HepG2 (cell line): ENCODE results near the gene PPDPF. TPM values are rescaled to one million over a fixed set of nuclear protein-coding genes. Genes with fewer than 3 reads are reported as not detected.

ENCODE experiments used
- ATAC-seq: fragments of 200-7000 bp; cut with Tn5 transposase; 3 replicates; pipeline ENCODE4 v1.9.1; 2020; ENCODE audit warnings: mild to moderate bottlenecking, moderate library complexity
- BruUV-seq: library from RNA; stranded (reverse); fragments of 400-500 nt; replicated peaks from 2 replicates; lab custom pipeline; 2021; lab: Mats Ljungman, UMichigan
- CTCF ChIA-PET: fragments of 300-600 bp; formaldehyde crosslinking; extraction: SDS; loops from one replicate; lab custom pipeline; 2021; ENCODE audit warnings: low total read pairs, inconsistent platforms, low intra/inter-chr PET ratio; lab: Yijun Ruan, JAX
- POLR2A ChIA-PET: fragments of 350-600 bp; sonication (Branson Sonifier 250); formaldehyde crosslinking; loops from one replicate; lab custom pipeline; 2020; ENCODE audit warnings: antibody characterized with exemption, inconsistent platforms; lab: Yijun Ruan, JAX
- DNase-seq: peaks from one replicate; pipeline ENCODE4 v3.0.0-alpha.2; 2015; ENCODE audit warnings: low spot score
- FAIRE-seq: peaks from 3 replicates; lab custom pipeline; 2011; peaks lifted over from hg19 to GRCh38; lab: Jason Lieb, UNC
- H2AFZ ChIP-seq: one replicate; pipeline ENCODE4 v1.6.1; 2011; ENCODE audit warnings: low read length, inconsistent platforms
- H3K27ac ChIP-seq: fragments of 300-600 bp; 3 replicates; pipeline ENCODE4 v1.8.0; 2011; ENCODE audit warnings: mixed run types, mild to moderate bottlenecking, mixed read lengths, low read length, inconsistent platforms; ENCODE audit not compliant: insufficient read depth; ENCODE audit errors: extremely low read length
- H3K27me3 ChIP-seq, 2 experiments: fragments of 200-600 bp in 1 of 2; 2 replicates in 1 of 2; 3 replicates in 1 of 2; pipeline versions ENCODE4 v1.6.0 to v1.8.0; 2011; ENCODE audit warnings: low read length in 2 of 2, mild to moderate bottlenecking in 2 of 2, moderate library complexity in 2 of 2, inconsistent platforms in 1 of 2; ENCODE audit not compliant: insufficient read depth in 2 of 2, control insufficient read depth in 1 of 2
- H3K36me3 ChIP-seq, 2 experiments: fragments of 200-600 bp in 1 of 2; replicated peaks in 1 of 2; 2 replicates in 1 of 2; 3 replicates in 1 of 2; pipeline versions ENCODE4 v1.5.1 to v1.8.0; 2011; ENCODE audit warnings: low read length in 2 of 2, inconsistent platforms in 1 of 2; ENCODE audit not compliant: insufficient read depth in 2 of 2, control insufficient read depth in 1 of 2
- H3K4me1 ChIP-seq: 2 replicates; pipeline ENCODE4 v1.5.1; 2012; ENCODE audit warnings: low read length, inconsistent platforms; ENCODE audit not compliant: insufficient read depth
- H3K4me2 ChIP-seq: 2 replicates; pipeline ENCODE4 v1.6.0; 2011; ENCODE audit warnings: low read depth, low read length, inconsistent platforms
- H3K4me3 ChIP-seq, 3 experiments: fragments of 200-600 bp in 1 of 3; sonication (generic), shearing (Covaris generic) in 1 of 3; replicated peaks in 1 of 3; 2 replicates each; pipeline ENCODE4 v1.5.1; 2011 to 2016; ENCODE audit warnings: low read length in 3 of 3, inconsistent platforms in 2 of 3, low read depth in 2 of 3, mild to moderate bottlenecking in 2 of 3, control low read depth in 1 of 3, mixed read lengths in 1 of 3; ENCODE audit not compliant: insufficient read depth in 1 of 3
- H3K79me2 ChIP-seq: one replicate; pipeline ENCODE4 v1.6.1; 2011; ENCODE audit warnings: low read length, inconsistent platforms; ENCODE audit not compliant: insufficient read depth
- H3K9ac ChIP-seq: 2 replicates; pipeline ENCODE4 v1.6.0; 2011; ENCODE audit warnings: mild to moderate bottlenecking, low read depth, low read length, inconsistent platforms; ENCODE audit not compliant: insufficient read depth
- H3K9me3 ChIP-seq: 2 replicates; pipeline ENCODE4 v1.5.1; 2012; ENCODE audit warnings: mild to moderate bottlenecking, low read length
- H4K20me1 ChIP-seq: 2 replicates; pipeline ENCODE4 v1.6.0; 2011; ENCODE audit warnings: inconsistent platforms, mild to moderate bottlenecking, low read length, moderate library complexity; ENCODE audit not compliant: insufficient read depth
- CREM ChIP-seq, 2 experiments: sonication (generic) in 1 of 2; formaldehyde crosslinking in 1 of 2; IDR thresholded peaks; 2 replicates each; pipeline versions ENCODE4 v1.4.0 to v1.6.1; 2016 to 2020; ENCODE audit warnings: antibody characterized with exemption in 1 of 2, mild to moderate bottlenecking in 1 of 2, missing genetic modification reagents in 1 of 2
- HNF4A ChIP-seq: sonication (generic); formaldehyde crosslinking; IDR thresholded peaks from 2 replicates; pipeline ENCODE4 v1.4.0; 2020; ENCODE audit warnings: missing genetic modification reagents
- NR2F1 ChIP-seq, 2 experiments: fragments of 450-650 bp in 1 of 2; formaldehyde crosslinking in 1 of 2; IDR thresholded peaks; 2 replicates each; pipeline versions ENCODE4 v1.5.0 to v1.6.1; 2016 to 2020; ENCODE audit warnings: mild to moderate bottlenecking in 1 of 2, missing compliant biosample characterization in 1 of 2, missing genetic modification reagents in 1 of 2, moderate library complexity in 1 of 2
- SALL1 ChIP-seq: sonication (generic); formaldehyde crosslinking; IDR thresholded peaks from 2 replicates; pipeline ENCODE4 v1.8.0; 2022; ENCODE audit warnings: mild to moderate bottlenecking, missing genetic modification reagents
- ZBTB7B ChIP-seq: sonication (generic); formaldehyde crosslinking; IDR thresholded peaks from 2 replicates; pipeline ENCODE4 v1.4.0; 2020; ENCODE audit warnings: missing genetic modification reagents
- ZNF670 ChIP-seq: sonication (generic); formaldehyde crosslinking; IDR thresholded peaks from 2 replicates; pipeline ENCODE4 v1.8.0; 2022; ENCODE audit warnings: mild to moderate bottlenecking, missing genetic modification reagents, borderline replicate concordance
- ZSCAN25 ChIP-seq: sonication (generic); formaldehyde crosslinking; IDR thresholded peaks from 2 replicates; pipeline ENCODE4 v1.8.0; 2022; ENCODE audit warnings: mild to moderate bottlenecking, missing genetic modification reagents
- WGBS: methylation state at CpG from one replicate; pipeline ENCODE4 v1.1.6; 2017; ENCODE audit warnings: low lambda C conversion rate; 5-methylcytosine and 5-hydroxymethylcytosine counted together
- in situ Hi-C: cut with HindIII; loops from 2 replicates; pipeline ENCODE4 v1.10.0; 2017; ENCODE audit warnings: low pct_unique_long_range_greater_than_20kb; ENCODE audit not compliant: extremely low pct_ligation_motif_present
- intact Hi-C: fragments of 100-400 bp; cut with micrococcal nuclease; formaldehyde crosslinking; loops from one replicate; pipeline ENCODE4 v1.10.0; 2022; ENCODE audit not compliant: unreplicated experiment
- polyA plus RNA-seq, 8 experiments: library from polyadenylated mRNA; depleted of rRNA in 3 of 8; stranded (reverse) in 7 of 8; unstranded in 1 of 8; fragments of >200 nt; fragmentation: Illumina TruSeq in 4 of 8; extraction: Trizol in 4 of 8; gene quantifications; 2 replicates each; pipeline versions ENCODE4 v1.2.1 to v1.2.3, GENCODE V29; 2011 to 2016; ENCODE audit warnings: low read depth in 4 of 8, missing spikeins in 1 of 8, mixed read lengths in 1 of 8; ENCODE audit not compliant: insufficient read depth in 1 of 8
- total RNA-seq, 5 experiments: library from RNA; depleted of rRNA; stranded (reverse); fragments of >200 nt; fragmentation: Illumina TruSeq; extraction: Trizol; gene quantifications; 2 replicates each; pipeline ENCODE4 v1.2.3, GENCODE V29; 2016; ENCODE audit warnings: low read depth in 1 of 5
- TF ChIP-seq, protein P1 (sequence below): sonication (generic); IDR thresholded peaks from 2 replicates; pipeline ENCODE4 v1.6.1; 2016; ENCODE audit warnings: low read depth, borderline replicate concordance

The PPDPF gene
- total and polyA plus RNA-seq, 2 of the 13 experiments (the other 11 are each of a cell fraction or from before 2014, with no cell fraction given) = 1.8 to 7.0 TPM

DNA sequence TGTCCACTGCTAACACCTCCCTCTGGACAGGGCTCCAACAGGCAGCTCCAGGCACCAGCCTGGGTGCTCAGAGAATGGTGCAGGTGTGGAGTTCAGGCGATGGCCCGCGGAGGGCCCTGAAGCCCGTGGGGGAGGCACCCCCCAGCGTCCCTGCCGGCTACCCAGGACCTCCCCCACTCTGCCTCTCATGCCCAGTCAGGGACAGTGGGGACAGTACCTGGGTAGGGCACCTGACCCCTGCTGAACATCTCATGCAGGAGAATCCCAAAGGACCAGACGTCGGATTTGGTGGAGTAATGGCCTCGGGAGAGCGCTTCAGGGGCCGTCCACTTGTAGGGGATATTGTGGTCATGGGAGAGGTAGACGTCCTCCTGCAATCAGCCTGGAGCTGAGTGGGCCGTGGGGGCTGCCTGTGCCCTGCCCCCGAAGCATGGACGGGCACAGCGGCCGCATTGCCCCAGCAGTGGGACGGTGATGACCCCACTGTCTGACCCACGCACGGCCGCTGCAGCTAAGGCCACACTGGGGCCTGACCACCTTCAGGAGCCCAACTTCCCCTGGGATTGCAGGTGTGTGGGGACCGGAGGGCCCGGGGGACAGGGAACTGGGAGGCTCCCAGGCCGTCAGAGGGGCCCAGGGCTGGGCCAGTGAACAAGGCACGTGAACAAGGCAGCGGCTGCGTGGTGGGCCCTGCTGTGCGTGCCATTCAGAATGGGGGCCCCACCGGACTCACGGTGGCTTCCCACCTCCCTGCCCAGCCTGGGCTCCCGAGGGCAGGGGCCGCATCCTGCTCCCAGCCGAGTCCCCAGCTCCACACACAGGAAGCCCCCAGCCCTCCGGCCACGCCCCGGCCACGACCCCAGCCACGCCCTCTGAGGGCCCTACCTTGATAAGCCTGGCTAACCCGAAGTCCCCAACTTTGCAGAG is 9.6 kb downstream of the PPDPF start:
- in situ Hi-C loops (no loop called here), intact Hi-C loops (loop anchor here (10.0 kb wide), 1 partner anchor 125 kb away; the partner anchor contains the start of genes RTEL1 and STMN3)
- peak; percentile 35 for ATAC-seq
- 47% methylated on average over 31 of the region's 39 CpGs for WGBS
- no TSS peak for BruUV-seq
- Histone ChIP-seq H3K4me2 (no peak overlapping the region), H3K4me1 (peaks cover 18% of the 10 kb centered on the region), H3K9ac (no peak overlapping the region), H4K20me1 (peaks cover 4% of the 10 kb centered on the region; the same call in 1 of the 2 replicates), H3K4me3 (no peak overlapping the region), H3K27me3 (peaks cover 32 to 66% of the 10 kb centered on the region in 2 experiments), H3K79me2 (no peaks in the 10 kb centered on the region), H3K9me3 (no peaks in the 10 kb centered on the region), H3K27ac (no peak overlapping the region), H3K36me3 (no peaks in the 10 kb centered on the region), H2AFZ (no peak overlapping the region)
- no peak for FAIRE-seq
- CTCF ChIA-PET = no interaction called here
- POLR2A ChIA-PET = no interaction called here
- DNase-seq = no peak
- no peak for TF ChIP-seq CREM (IDR thresholded peaks at IDR 0.05)
- 0 out of 2 replicates have a peak, but pooled peaks have one; percentile 19 for TF ChIP-seq CREM (CRISPR knock-in tag; IDR thresholded peaks at IDR 0.05)
- TF ChIP-seq ZNF670 (CRISPR knock-in tag) = no peak

DNA sequence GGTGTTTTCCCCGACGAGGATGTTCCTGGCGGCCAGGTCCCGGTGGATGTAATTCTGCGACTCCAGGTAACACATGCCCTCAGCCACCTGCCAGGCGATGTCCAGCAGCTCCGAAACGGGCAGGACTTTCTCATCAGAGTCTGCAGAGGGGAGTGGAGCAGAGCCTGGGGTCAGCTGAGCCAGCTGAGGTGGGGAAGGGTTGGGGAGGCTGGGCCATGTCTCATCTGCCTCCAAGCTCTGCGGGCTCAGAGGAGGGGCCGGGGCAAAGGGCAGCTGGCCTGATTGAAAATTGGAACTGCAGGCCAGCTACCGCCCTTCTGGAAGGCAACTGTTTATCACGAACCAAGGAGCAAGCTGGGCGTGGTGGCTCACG is 10.2 kb downstream of the PPDPF start:
- DNase-seq = no peak
- Histone ChIP-seq H3K27ac (no peak overlapping the region), H2AFZ (no peak overlapping the region), H3K27me3 (peaks cover 36 to 69% of the 10 kb centered on the region in 2 experiments), H3K9ac (no peak overlapping the region), H3K36me3 (no peaks in the 10 kb centered on the region), H3K4me1 (peaks cover 22% of the 10 kb centered on the region), H3K4me3 (no peak overlapping the region), H3K9me3 (no peaks in the 10 kb centered on the region), H4K20me1 (peaks cover 4% of the 10 kb centered on the region; the same call in 1 of the 2 replicates), H3K4me2 (no peak overlapping the region), H3K79me2 (no peaks in the 10 kb centered on the region)
- no TSS peak for BruUV-seq
- in situ Hi-C loops (no loop called here), intact Hi-C loops (loop anchor here (10.0 kb wide), 1 partner anchor 124 kb away; the partner anchor contains the start of genes RTEL1 and STMN3)
- 22% methylated on average over 14 of the region's 14 CpGs for WGBS
- TF ChIP-seq ZBTB7B (CRISPR knock-in tag) = no peak
- TF ChIP-seq HNF4A (CRISPR knock-in tag) = peak; percentile 44
- peak; percentile 97 for TF ChIP-seq ZSCAN25 (CRISPR knock-in tag)
- TF ChIP-seq NR2F1 (CRISPR knock-in tag; IDR thresholded peaks at IDR 0.05) = 0 out of 4 replicates have a peak, but pooled peaks of 1 of the 2 experiments have one; percentile 27
- TF ChIP-seq, protein P1, sequence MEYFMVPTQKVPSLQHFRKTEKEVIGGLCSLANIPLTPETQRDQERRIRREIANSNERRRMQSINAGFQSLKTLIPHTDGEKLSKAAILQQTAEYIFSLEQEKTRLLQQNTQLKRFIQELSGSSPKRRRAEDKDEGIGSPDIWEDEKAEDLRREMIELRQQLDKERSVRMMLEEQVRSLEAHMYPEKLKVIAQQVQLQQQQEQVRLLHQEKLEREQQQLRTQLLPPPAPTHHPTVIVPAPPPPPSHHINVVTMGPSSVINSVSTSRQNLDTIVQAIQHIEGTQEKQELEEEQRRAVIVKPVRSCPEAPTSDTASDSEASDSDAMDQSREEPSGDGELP = peak; percentile 67; the same call in 1 of the 2 replicates
- TF ChIP-seq SALL1 (CRISPR knock-in tag) = 0 out of 2 replicates have a peak, but pooled peaks have one; percentile 22
- POLR2A ChIA-PET = no interaction called here
- CTCF ChIA-PET = no interaction called here
- ATAC-seq = no peak
- FAIRE-seq = no peak
